ENCODE measurements around the gene ZFR. TPM values are rescaled to one million over a fixed set of nuclear protein-coding genes. Genes with fewer than 3 reads are reported as not detected.

Gene ZFR
- total RNA-seq, 1 donor from 2014 or later: 131 TPM

DNA sequence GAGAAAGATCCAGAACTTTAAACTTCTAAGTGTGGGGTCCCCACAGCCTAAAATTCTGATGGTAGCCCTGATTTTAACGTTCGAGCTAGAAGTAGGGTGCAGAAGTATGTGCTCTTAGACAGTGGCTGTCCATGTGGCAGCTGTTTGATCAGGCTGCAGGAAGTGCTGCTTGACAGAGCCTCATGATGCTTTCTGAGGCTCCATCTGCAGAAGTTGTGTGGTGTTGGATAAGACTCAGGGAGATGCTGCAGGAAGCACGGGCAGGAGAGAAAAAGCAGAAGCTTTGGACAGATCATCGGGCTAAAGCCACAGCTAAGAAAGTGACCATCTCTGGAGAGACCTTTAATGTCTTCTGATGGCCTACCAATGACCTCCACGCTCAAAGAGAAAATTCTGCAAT is 139.9 kb downstream of the ZFR start:
- DNase-seq (ENCODE audit: low spot score): no peak
- H3K9me3 ChIP-seq (ENCODE audit: low read depth): no peaks in the 10 kb centered on the region
- peaks cover 99% of the 10 kb centered on the region for H3K79me2 ChIP-seq (ENCODE audit: low read depth)
- H2AFZ ChIP-seq (replicated peaks): no peak overlapping the region
- Mint-ChIP-seq H3K27me3 (ENCODE audit: insufficient read depth, low read depth) (no peaks in the 10 kb centered on the region), H3K4me1 (peaks cover 4% of the 10 kb centered on the region), H3K4me3 (no peak overlapping the region), H3K36me3 (peaks cover 16% of the 10 kb centered on the region), H3K9me3 (no peaks in the 10 kb centered on the region), H3K27ac (no peak overlapping the region)
- no peaks in the 10 kb centered on the region for H3K27me3 ChIP-seq
- H3K4me1 ChIP-seq: peaks cover 3% of the 10 kb centered on the region
- no peak overlapping the region for H3K4me3 ChIP-seq
- H3K9ac ChIP-seq: no peak overlapping the region
- H3K36me3 ChIP-seq: no peaks in the 10 kb centered on the region
- peak overlapping the region; percentile 35 for H3K27ac ChIP-seq
- peaks cover 28% of the 10 kb centered on the region for H4K20me1 ChIP-seq (ENCODE audit: low read depth)
- TF ChIP-seq EZH2phosphoT487 (IDR thresholded peaks at IDR 0.05) (no peak), EZH2 (IDR thresholded peaks at IDR 0.05) (no peak)
- TF ChIP-seq, protein P1, sequence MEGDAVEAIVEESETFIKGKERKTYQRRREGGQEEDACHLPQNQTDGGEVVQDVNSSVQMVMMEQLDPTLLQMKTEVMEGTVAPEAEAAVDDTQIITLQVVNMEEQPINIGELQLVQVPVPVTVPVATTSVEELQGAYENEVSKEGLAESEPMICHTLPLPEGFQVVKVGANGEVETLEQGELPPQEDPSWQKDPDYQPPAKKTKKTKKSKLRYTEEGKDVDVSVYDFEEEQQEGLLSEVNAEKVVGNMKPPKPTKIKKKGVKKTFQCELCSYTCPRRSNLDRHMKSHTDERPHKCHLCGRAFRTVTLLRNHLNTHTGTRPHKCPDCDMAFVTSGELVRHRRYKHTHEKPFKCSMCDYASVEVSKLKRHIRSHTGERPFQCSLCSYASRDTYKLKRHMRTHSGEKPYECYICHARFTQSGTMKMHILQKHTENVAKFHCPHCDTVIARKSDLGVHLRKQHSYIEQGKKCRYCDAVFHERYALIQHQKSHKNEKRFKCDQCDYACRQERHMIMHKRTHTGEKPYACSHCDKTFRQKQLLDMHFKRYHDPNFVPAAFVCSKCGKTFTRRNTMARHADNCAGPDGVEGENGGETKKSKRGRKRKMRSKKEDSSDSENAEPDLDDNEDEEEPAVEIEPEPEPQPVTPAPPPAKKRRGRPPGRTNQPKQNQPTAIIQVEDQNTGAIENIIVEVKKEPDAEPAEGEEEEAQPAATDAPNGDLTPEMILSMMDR (IDR thresholded peaks at IDR 0.05): no peak
- no peaks in the 10 kb centered on the region for H3F3A ChIP-seq (ENCODE audit: low read depth)
- H3K4me2 ChIP-seq: no peak overlapping the region

MicroRNAs within 50 kb of the gene (microRNA counts, 767-probe panel; counts per million panel counts)
- microRNA hsa-miR-579: 460 counts per million, percentile 90 among the panel's probes with 10 or more counts

Small RNA genes lying within 50 kb of the gene (microRNA-seq; reads per million reads assigned to microRNA genes)
- 3.6 reads per million, percentile 18 among the genes with 10 or more reads in this experiment for gene MIR579

Small RNA genes lying within 50 kb of the gene (small RNA-seq; reads per million reads assigned to genes)
- gene MIR579 (not detected), gene RNU6-378P (not detected)

Other genes starting within 250 kb of the ZFR start
- gene MTMR12, start 131.8 kb downstream of the ZFR start, total RNA-seq (ENCODE audit: low replicate concordance): 20.0 and 22.0 TPM in 2 replicates
- gene SUB1, start 140.8 kb upstream of the ZFR start, total RNA-seq (ENCODE audit: low replicate concordance): 324 and 789 TPM in 2 replicates

All from neural progenitor cell (in vitro differentiated cells).